SK-N-SH treated with all-trans-retinoic acid at 6 μM for 48 hours (cell line): ENCODE measurements around the gene UCKL1.

ENCODE experiments used
- ATAC-seq: fragments of 200-7000 bp; cut with Tn5 transposase; 3 replicates; pipeline ENCODE4 v1.9.1; 2020; ENCODE audit warnings: mild to moderate bottlenecking, moderate library complexity
- ARNTL ChIP-seq: fragments of 450-650 bp; formaldehyde crosslinking; IDR thresholded peaks from 2 replicates; pipeline ENCODE4 v1.5.0; 2020; ENCODE audit warnings: low read depth, mild to moderate bottlenecking, moderate library complexity, borderline replicate concordance
- BACH2 ChIP-seq: fragments of 250-450 bp; sonication (Bioruptor Pico); IDR thresholded peaks from 2 replicates; pipeline ENCODE4 v1.9.0; 2021; ENCODE audit warnings: mild to moderate bottlenecking, borderline replicate concordance
- CSDC2 ChIP-seq: fragments of 250-450 bp; sonication (Bioruptor Pico); IDR thresholded peaks from 2 replicates; pipeline ENCODE4 v1.5.0; 2020; ENCODE audit warnings: mild to moderate bottlenecking, moderate library complexity
- CSRNP3 ChIP-seq: fragments of 250-450 bp; sonication (Bioruptor Pico); IDR thresholded peaks from 2 replicates; pipeline ENCODE4 v1.5.1; 2021; ENCODE audit warnings: mild to moderate bottlenecking, moderate library complexity
- ESRRG ChIP-seq: fragments of 250-450 bp; sonication (Bioruptor Pico); IDR thresholded peaks from 2 replicates; pipeline ENCODE4 v1.6.1; 2021; ENCODE audit warnings: mild to moderate bottlenecking
- GLIS3 ChIP-seq: fragments of 250-450 bp; sonication (Bioruptor Pico); IDR thresholded peaks from 2 replicates; pipeline ENCODE4 v1.5.0; 2020; ENCODE audit warnings: mild to moderate bottlenecking, moderate library complexity
- ISL1 ChIP-seq: fragments of 250-450 bp; sonication (Bioruptor Pico); IDR thresholded peaks from 2 replicates; pipeline ENCODE4 v2.1.2; 2022; ENCODE audit warnings: mild to moderate bottlenecking, moderate library complexity
- OSR1 ChIP-seq: fragments of 250-450 bp; sonication (Bioruptor Pico); IDR thresholded peaks from 2 replicates; pipeline ENCODE4 v1.8.0; 2022; ENCODE audit warnings: moderate library complexity, mild to moderate bottlenecking, inconsistent platforms
- PPARA ChIP-seq: fragments of 250-450 bp; sonication (Bioruptor Pico); IDR thresholded peaks from 2 replicates; pipeline ENCODE4 v1.5.0; 2020; ENCODE audit warnings: mild to moderate bottlenecking, borderline replicate concordance
- RARB ChIP-seq: fragments of 250-450 bp; sonication (Bioruptor Pico); IDR thresholded peaks from 2 replicates; pipeline ENCODE4 v1.8.0; 2021; ENCODE audit warnings: mild to moderate bottlenecking, moderate library complexity
- SNAI2 ChIP-seq: fragments of 250-450 bp; sonication (Bioruptor Pico); IDR thresholded peaks from 2 replicates; pipeline ENCODE4 v1.5.0; 2020; ENCODE audit warnings: mild to moderate bottlenecking, moderate library complexity
- TCF4 ChIP-seq: fragments of 250-450 bp; sonication (Bioruptor Pico); IDR thresholded peaks from 2 replicates; pipeline ENCODE4 v1.8.0; 2021; ENCODE audit warnings: mild to moderate bottlenecking, moderate library complexity, borderline replicate concordance
- TOX ChIP-seq: fragments of 250-450 bp; sonication (Bioruptor Pico); IDR thresholded peaks from 2 replicates; pipeline ENCODE4 v1.8.0; 2021; ENCODE audit warnings: mild to moderate bottlenecking, moderate library complexity, borderline replicate concordance
- ZFP3 ChIP-seq: fragments of 250-450 bp; sonication (Bioruptor Pico); IDR thresholded peaks from 2 replicates; pipeline ENCODE4 v1.5.0; 2020; ENCODE audit warnings: mild to moderate bottlenecking, moderate library complexity
- ZFP30 ChIP-seq: fragments of 450-650 bp; formaldehyde crosslinking; IDR thresholded peaks from 2 replicates; pipeline ENCODE4 v1.5.0; 2022; ENCODE audit warnings: mild to moderate bottlenecking, moderate library complexity
- ZNF565 ChIP-seq: fragments of 450-650 bp; formaldehyde crosslinking; conservative IDR thresholded peaks from 2 replicates; pipeline ENCODE4 v1.5.0; 2020; ENCODE audit warnings: low read depth, mild to moderate bottlenecking, moderate library complexity
- ZNF70 ChIP-seq: fragments of 450-650 bp; formaldehyde crosslinking; IDR thresholded peaks from 2 replicates; pipeline ENCODE4 v1.5.0; 2020; ENCODE audit warnings: mild to moderate bottlenecking, moderate library complexity
- ZNF8 ChIP-seq: fragments of 450-650 bp; formaldehyde crosslinking; IDR thresholded peaks from 2 replicates; pipeline ENCODE4 v1.5.0; 2020; ENCODE audit warnings: mild to moderate bottlenecking, moderate library complexity
- TF ChIP-seq, protein P1 (sequence below): fragments of 250-450 bp; sonication (Bioruptor Pico); IDR thresholded peaks from 2 replicates; pipeline ENCODE4 v1.5.1; 2020; ENCODE audit warnings: low read depth, mild to moderate bottlenecking, moderate library complexity
- TF ChIP-seq, protein P2 (sequence below): fragments of 250-450 bp; sonication (Bioruptor Pico); IDR thresholded peaks from 2 replicates; pipeline ENCODE4 v1.8.0; 2020; ENCODE audit warnings: mild to moderate bottlenecking, moderate library complexity, borderline replicate concordance
- TF ChIP-seq, protein P3 (sequence below): fragments of 250-450 bp; sonication (Bioruptor Pico); IDR thresholded peaks from 2 replicates; pipeline ENCODE4 v1.5.0; 2020; ENCODE audit warnings: mild to moderate bottlenecking, moderate library complexity
- TF ChIP-seq, protein P4 (sequence below): fragments of 250-450 bp; sonication (Bioruptor Pico); IDR thresholded peaks from 2 replicates; pipeline ENCODE4 v1.8.0; 2021; ENCODE audit warnings: low read depth, mild to moderate bottlenecking, moderate library complexity, borderline replicate concordance

The UCKL1 gene

DNA sequence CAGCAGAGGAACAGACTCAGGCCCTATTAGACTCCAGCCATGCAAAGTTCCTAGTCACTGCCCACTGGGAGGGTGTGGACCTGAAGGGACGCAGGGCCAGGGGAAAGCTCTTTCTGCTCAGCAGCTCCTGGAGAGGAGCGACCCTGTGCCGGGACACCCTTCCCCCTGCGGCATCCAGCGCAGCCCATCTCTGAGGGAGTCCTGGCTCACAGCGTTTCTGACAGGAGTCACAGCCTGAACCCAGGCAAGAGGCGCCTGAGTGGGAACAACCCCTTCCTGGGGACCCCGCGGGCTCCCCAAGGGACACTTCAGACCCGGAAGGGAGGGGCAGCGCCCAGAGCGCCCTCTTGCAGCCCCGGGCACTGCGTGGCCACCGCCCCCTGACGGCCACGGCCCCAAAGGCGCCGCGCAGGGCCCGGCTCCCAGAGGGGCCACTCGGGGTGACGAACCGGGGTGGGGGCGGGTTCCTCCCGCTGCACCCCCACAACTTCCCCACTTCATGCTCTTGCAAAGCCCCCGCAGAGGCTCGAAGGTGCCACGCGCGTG lies 862 bp downstream of the UCKL1 start (continued):
- no peak for TF ChIP-seq TCF4
- no peak for TF ChIP-seq ISL1 (CRISPR knock-in tag)
- no peak for TF ChIP-seq CSDC2 (CRISPR knock-in tag)
- no peak for TF ChIP-seq OSR1 (CRISPR knock-in tag)

DNA sequence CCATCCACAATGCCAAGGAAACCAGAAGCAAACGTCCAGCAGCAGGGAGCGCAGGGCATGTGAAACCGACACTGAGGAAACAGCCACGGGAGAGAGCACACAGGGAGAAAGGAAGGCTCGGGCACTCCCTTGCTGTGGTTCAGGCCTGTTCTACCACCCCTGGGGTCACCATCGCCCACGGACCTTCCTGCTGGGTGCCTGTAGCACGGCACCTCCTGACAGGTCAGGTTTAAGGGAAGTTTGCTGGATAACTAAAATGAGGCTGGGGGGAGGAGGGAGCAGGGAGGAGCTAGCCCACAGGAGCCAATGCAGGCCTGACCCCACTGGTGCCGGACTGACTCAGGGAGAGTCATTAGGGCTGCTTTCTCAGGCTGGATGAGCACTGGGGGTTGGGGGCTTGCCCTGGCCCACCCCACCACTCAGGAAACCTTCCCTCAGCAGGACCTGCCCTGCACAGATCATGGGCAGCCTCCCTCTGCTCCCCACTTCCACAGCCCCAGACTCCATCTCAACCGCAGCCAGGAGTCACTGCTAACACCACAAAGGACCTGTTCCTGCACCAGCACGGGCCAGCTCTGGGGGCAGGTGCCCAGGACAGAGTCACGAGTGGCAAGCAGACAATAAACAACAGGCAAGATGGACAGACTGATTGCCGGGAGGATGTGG lies 2.3 kb downstream of the UCKL1 start:
- ATAC-seq = no peak
- no peak for TF ChIP-seq OSR1 (CRISPR knock-in tag)
- no peak for TF ChIP-seq ZNF565 (CRISPR knock-in tag)
- TF ChIP-seq ARNTL (CRISPR knock-in tag) = no peak
- TF ChIP-seq ZFP3 = no peak
- no peak for TF ChIP-seq TCF4
- TF ChIP-seq RARB (CRISPR knock-in tag) = no peak
- no peak for TF ChIP-seq BACH2 (CRISPR knock-in tag)
- TF ChIP-seq ZFP30 (CRISPR knock-in tag) = no peak
- TF ChIP-seq, protein P1, sequence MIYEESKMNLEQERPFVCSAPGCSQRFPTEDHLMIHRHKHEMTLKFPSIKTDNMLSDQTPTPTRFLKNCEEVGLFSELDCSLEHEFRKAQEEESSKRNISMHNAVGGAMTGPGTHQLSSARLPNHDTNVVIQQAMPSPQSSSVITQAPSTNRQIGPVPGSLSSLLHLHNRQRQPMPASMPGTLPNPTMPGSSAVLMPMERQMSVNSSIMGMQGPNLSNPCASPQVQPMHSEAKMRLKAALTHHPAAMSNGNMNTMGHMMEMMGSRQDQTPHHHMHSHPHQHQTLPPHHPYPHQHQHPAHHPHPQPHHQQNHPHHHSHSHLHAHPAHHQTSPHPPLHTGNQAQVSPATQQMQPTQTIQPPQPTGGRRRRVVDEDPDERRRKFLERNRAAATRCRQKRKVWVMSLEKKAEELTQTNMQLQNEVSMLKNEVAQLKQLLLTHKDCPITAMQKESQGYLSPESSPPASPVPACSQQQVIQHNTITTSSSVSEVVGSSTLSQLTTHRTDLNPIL (CRISPR knock-in tag) = no peak
- TF ChIP-seq ZNF70 (CRISPR knock-in tag) = no peak
- TF ChIP-seq ISL1 (CRISPR knock-in tag) = no peak
- no peak for TF ChIP-seq SNAI2 (CRISPR knock-in tag)
- no peak for TF ChIP-seq ZNF8 (CRISPR knock-in tag)
- TF ChIP-seq, protein P2, sequence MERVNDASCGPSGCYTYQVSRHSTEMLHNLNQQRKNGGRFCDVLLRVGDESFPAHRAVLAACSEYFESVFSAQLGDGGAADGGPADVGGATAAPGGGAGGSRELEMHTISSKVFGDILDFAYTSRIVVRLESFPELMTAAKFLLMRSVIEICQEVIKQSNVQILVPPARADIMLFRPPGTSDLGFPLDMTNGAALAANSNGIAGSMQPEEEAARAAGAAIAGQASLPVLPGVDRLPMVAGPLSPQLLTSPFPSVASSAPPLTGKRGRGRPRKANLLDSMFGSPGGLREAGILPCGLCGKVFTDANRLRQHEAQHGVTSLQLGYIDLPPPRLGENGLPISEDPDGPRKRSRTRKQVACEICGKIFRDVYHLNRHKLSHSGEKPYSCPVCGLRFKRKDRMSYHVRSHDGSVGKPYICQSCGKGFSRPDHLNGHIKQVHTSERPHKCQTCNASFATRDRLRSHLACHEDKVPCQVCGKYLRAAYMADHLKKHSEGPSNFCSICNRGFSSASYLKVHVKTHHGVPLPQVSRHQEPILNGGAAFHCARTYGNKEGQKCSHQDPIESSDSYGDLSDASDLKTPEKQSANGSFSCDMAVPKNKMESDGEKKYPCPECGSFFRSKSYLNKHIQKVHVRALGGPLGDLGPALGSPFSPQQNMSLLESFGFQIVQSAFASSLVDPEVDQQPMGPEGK (CRISPR knock-in tag) = no peak
- TF ChIP-seq ESRRG (CRISPR knock-in tag) = no peak
- no peak for TF ChIP-seq CSDC2 (CRISPR knock-in tag)

DNA sequence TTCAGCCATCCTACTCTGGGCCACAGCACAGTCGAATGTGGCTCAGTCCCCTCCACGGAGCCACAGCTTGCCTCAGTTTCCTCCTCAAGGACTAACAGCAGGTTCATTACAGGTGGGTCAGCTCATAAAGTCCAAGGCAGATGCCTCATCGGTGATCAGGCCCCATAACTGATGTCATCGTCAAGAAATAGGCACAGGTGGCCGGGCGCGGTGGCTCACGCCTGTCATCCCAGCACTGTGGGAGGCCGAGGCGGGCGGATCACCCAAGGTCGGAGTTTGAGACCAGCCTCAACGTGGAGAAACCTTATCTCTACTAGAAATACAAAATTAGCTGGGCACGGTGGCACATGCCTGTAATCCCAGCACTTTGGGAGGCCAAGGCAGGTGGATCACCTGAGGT lies 3.4 kb downstream of the UCKL1 start:
- ATAC-seq = no peak
- no peak for TF ChIP-seq CSRNP3
- TF ChIP-seq ESRRG (CRISPR knock-in tag) = no peak
- TF ChIP-seq BACH2 (CRISPR knock-in tag) = no peak
- no peak for TF ChIP-seq PPARA (CRISPR knock-in tag)
- TF ChIP-seq GLIS3 = no peak
- no peak for TF ChIP-seq TCF4

- TF ChIP-seq GLIS3 = no peak
- TF ChIP-seq, protein P1 (CRISPR knock-in tag) = no peak
- TF ChIP-seq ZNF8 (CRISPR knock-in tag) = no peak
- TF ChIP-seq CSDC2 (CRISPR knock-in tag) = no peak
- no peak for TF ChIP-seq PPARA (CRISPR knock-in tag)
- TF ChIP-seq, protein P3, sequence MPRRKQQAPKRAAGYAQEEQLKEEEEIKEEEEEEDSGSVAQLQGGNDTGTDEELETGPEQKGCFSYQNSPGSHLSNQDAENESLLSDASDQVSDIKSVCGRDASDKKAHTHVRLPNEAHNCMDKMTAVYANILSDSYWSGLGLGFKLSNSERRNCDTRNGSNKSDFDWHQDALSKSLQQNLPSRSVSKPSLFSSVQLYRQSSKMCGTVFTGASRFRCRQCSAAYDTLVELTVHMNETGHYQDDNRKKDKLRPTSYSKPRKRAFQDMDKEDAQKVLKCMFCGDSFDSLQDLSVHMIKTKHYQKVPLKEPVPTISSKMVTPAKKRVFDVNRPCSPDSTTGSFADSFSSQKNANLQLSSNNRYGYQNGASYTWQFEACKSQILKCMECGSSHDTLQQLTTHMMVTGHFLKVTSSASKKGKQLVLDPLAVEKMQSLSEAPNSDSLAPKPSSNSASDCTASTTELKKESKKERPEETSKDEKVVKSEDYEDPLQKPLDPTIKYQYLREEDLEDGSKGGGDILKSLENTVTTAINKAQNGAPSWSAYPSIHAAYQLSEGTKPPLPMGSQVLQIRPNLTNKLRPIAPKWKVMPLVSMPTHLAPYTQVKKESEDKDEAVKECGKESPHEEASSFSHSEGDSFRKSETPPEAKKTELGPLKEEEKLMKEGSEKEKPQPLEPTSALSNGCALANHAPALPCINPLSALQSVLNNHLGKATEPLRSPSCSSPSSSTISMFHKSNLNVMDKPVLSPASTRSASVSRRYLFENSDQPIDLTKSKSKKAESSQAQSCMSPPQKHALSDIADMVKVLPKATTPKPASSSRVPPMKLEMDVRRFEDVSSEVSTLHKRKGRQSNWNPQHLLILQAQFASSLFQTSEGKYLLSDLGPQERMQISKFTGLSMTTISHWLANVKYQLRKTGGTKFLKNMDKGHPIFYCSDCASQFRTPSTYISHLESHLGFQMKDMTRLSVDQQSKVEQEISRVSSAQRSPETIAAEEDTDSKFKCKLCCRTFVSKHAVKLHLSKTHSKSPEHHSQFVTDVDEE (CRISPR knock-in tag) = no peak
- no peak for TF ChIP-seq BACH2 (CRISPR knock-in tag)
- TF ChIP-seq TOX = no peak
- no peak for TF ChIP-seq RARB (CRISPR knock-in tag)
- TF ChIP-seq, protein P4, sequence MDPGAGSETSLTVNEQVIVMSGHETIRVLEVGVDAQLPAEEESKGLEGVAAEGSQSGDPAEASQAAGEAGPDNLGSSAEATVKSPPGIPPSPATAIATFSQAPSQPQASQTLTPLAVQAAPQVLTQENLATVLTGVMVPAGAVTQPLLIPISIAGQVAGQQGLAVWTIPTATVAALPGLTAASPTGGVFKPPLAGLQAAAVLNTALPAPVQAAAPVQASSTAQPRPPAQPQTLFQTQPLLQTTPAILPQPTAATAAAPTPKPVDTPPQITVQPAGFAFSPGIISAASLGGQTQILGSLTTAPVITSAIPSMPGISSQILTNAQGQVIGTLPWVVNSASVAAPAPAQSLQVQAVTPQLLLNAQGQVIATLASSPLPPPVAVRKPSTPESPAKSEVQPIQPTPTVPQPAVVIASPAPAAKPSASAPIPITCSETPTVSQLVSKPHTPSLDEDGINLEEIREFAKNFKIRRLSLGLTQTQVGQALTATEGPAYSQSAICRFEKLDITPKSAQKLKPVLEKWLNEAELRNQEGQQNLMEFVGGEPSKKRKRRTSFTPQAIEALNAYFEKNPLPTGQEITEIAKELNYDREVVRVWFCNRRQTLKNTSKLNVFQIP (CRISPR knock-in tag) = no peak
- no peak for TF ChIP-seq ZNF70 (CRISPR knock-in tag)
- TF ChIP-seq OSR1 (CRISPR knock-in tag) = no peak
- no peak for ATAC-seq
These were observed 4.0 kb downstream of the UCKL1 start for GRCh38 chr20:63952210-63952535.
